VCaP (cell line): ENCODE data around the gene PDK4.

Source experiments
- H3K27ac ChIP-seq: fragments of 450-650 bp; 2 replicates; pipeline ENCODE4 v1.5.1; 2017
- CTCF ChIP-seq: fragments of 450-650 bp; conservative IDR thresholded peaks from 2 replicates; pipeline ENCODE4 v1.5.1; 2017; ENCODE audit warnings: mild to moderate bottlenecking, moderate library complexity

Gene PDK4

GRCh38 chr7:95546647-95547046 lies 49.7 kb downstream of the PDK4 start:
- TF ChIP-seq CTCF = no peak
- H3K27ac ChIP-seq = no peak overlapping the region

GRCh38 chr7:95545673-95546072 lies 50.6 kb downstream of the PDK4 start:
- no peak for TF ChIP-seq CTCF
- H3K27ac ChIP-seq = no peak overlapping the region; the same call in 1 of the 2 replicates

- TF ChIP-seq CTCF = peak; percentile 92
- peak overlapping the region; percentile 22; the same call in 1 of the 2 replicates for H3K27ac ChIP-seq
These were observed 51.2 kb downstream of the PDK4 start for GRCh38 chr7:95545007-95545615.

GRCh38 chr7:95544171-95544570 lies 52.1 kb downstream of the PDK4 start:
- no peak overlapping the region for H3K27ac ChIP-seq
- no peak for TF ChIP-seq CTCF

- no peak overlapping the region for H3K27ac ChIP-seq
- TF ChIP-seq CTCF = no peak
These were observed 53.0 kb downstream of the PDK4 start for GRCh38 chr7:95543312-95543711.

GRCh38 chr7:95540366-95540765 lies 56.0 kb downstream of the PDK4 start:
- H3K27ac ChIP-seq = no peak overlapping the region
- TF ChIP-seq CTCF = no peak

- H3K27ac ChIP-seq = no peak overlapping the region
- no peak for TF ChIP-seq CTCF
These were observed 56.9 kb downstream of the PDK4 start for GRCh38 chr7:95539426-95539825.
